ENCODE data around the gene IWS1.
"Not testable (repeated sequence)": the region's sequence is repeated elsewhere in the genome, so short reads cannot be mapped to it uniquely, and the experiment has no call there.

Gene IWS1

GRCh38 chr2:127561371-127561770 lies 35.1 kb upstream of the IWS1 start:
- in situ Hi-C loops (cut with HindIII; ENCODE audit: low sequenced_read_pairs) = no loop called here

GRCh38 chr2:127560931-127561280 lies 34.6 kb upstream of the IWS1 start:
- in situ Hi-C loops (cut with HindIII; ENCODE audit: low sequenced_read_pairs) = no loop called here

- in situ Hi-C loops (cut with HindIII; ENCODE audit: low sequenced_read_pairs) = no loop called here
These were observed 34.1 kb upstream of the IWS1 start for GRCh38 chr2:127560201-127560930.

- in situ Hi-C loops (cut with HindIII; ENCODE audit: low sequenced_read_pairs) = no loop called here
These were observed 33.2 kb upstream of the IWS1 start for GRCh38 chr2:127559454-127559853.

- in situ Hi-C loops (cut with HindIII; ENCODE audit: low sequenced_read_pairs) = no loop called here
These were observed 32.6 kb upstream of the IWS1 start for GRCh38 chr2:127558911-127559310.

GRCh38 chr2:127552846-127553245 lies 26.6 kb upstream of the IWS1 start:
- in situ Hi-C loops (cut with HindIII; ENCODE audit: low sequenced_read_pairs) = no loop called here

- in situ Hi-C loops (cut with HindIII; ENCODE audit: low sequenced_read_pairs) = no loop called here
These were observed 26.0 kb upstream of the IWS1 start for GRCh38 chr2:127552336-127552735.

- in situ Hi-C loops (cut with HindIII; ENCODE audit: low sequenced_read_pairs) = no loop called here
These were observed 25.1 kb upstream of the IWS1 start for GRCh38 chr2:127551221-127551930.

GRCh38 chr2:127546797-127547196 lies 20.5 kb upstream of the IWS1 start:
- in situ Hi-C loops (cut with HindIII; ENCODE audit: low sequenced_read_pairs) = loop anchor here (5.0 kb wide), 1 partner anchor 39 kb away; no protein-coding TSS in a partner anchor

- in situ Hi-C loops (cut with HindIII; ENCODE audit: low sequenced_read_pairs) = loop anchor here (5.0 kb wide), 1 partner anchor 38 kb away; no protein-coding TSS in a partner anchor
These were observed 19.5 kb upstream of the IWS1 start for GRCh38 chr2:127545796-127546195.

GRCh38 chr2:127545189-127545588 lies 18.9 kb upstream of the IWS1 start:
- in situ Hi-C loops (cut with HindIII; ENCODE audit: low sequenced_read_pairs) = loop anchor here (5.0 kb wide), 1 partner anchor 38 kb away; no protein-coding TSS in a partner anchor

- in situ Hi-C loops (cut with HindIII; ENCODE audit: low sequenced_read_pairs) = not testable (repeated sequence)
These were observed 16.8 kb upstream of the IWS1 start for GRCh38 chr2:127543013-127543501.

GRCh38 chr2:127542231-127542630 lies 15.9 kb upstream of the IWS1 start:
- in situ Hi-C loops (cut with HindIII; ENCODE audit: low sequenced_read_pairs) = no loop called here

GRCh38 chr2:127541809-127542208 lies 15.5 kb upstream of the IWS1 start:
- in situ Hi-C loops (cut with HindIII; ENCODE audit: low sequenced_read_pairs) = no loop called here

GRCh38 chr2:127537644-127538043 lies 11.4 kb upstream of the IWS1 start:
- in situ Hi-C loops (cut with HindIII; ENCODE audit: low sequenced_read_pairs) = no loop called here

GRCh38 chr2:127536707-127537541 lies 10.6 kb upstream of the IWS1 start:
- in situ Hi-C loops (cut with HindIII; ENCODE audit: low sequenced_read_pairs) = no loop called here

GRCh38 chr2:127535918-127536317 lies 9.6 kb upstream of the IWS1 start:
- in situ Hi-C loops (cut with HindIII; ENCODE audit: low sequenced_read_pairs) = no loop called here

GRCh38 chr2:127535422-127535901 lies 9.2 kb upstream of the IWS1 start, which contains the start of gene MYO7B:
TSS of gene MYO7B (plus strand) at chr2:127535683. CDS start at chr2:127559723, 24,040 bp downstream.
- in situ Hi-C loops (cut with HindIII; ENCODE audit: low sequenced_read_pairs) = no loop called here

GRCh38 chr2:127532296-127532695 lies 6.0 kb upstream of the IWS1 start:
- in situ Hi-C loops (cut with HindIII; ENCODE audit: low sequenced_read_pairs) = no loop called here

GRCh38 chr2:127531221-127531648 lies 4.9 kb upstream of the IWS1 start:
- in situ Hi-C loops (cut with HindIII; ENCODE audit: low sequenced_read_pairs) = no loop called here
